Endothelial cell of umbilical vein (primary cell): Measurements from ENCODE around the gene MTLN. TPM values are rescaled to one million over a fixed set of nuclear protein-coding genes. Genes with fewer than 3 reads are reported as not detected.
"Not testable (repeated sequence)": the region's sequence is repeated elsewhere in the genome, so short reads cannot be mapped to it uniquely, and the experiment has no call there.

Experiments
- BruUV-seq: library from RNA; stranded (reverse); fragments of 400-500 nt; replicated peaks from 2 replicates; lab custom pipeline; 2021; lab: Mats Ljungman, UMichigan
- CTCF ChIA-PET: fragments of 300-600, 350-600 bp; sonication (Branson Sonifier 250); formaldehyde crosslinking; loops from one replicate; lab custom pipeline; 2021; ENCODE audit warnings: antibody characterized with exemption, inconsistent platforms; lab: Charles Lee
- POLR2A ChIA-PET: fragments of 300-600, 350-600 bp; sonication (Branson Sonifier 250); formaldehyde crosslinking; loops from one replicate; lab custom pipeline; 2021; ENCODE audit warnings: antibody characterized with exemption, inconsistent platforms; lab: Charles Lee
- DNase-seq: peaks from one replicate; pipeline ENCODE4 v3.0.0-alpha.2; 2011; ENCODE audit warnings: low read depth, low spot score
- FAIRE-seq: peaks from 2 replicates; lab custom pipeline; 2011; peaks lifted over from hg19 to GRCh38; lab: Jason Lieb, UNC
- H2AFZ ChIP-seq: 2 replicates; pipeline ENCODE4 v1.6.0; 2012; ENCODE audit warnings: low read depth, low read length, control low read depth, inconsistent platforms
- H3K27ac ChIP-seq: 2 replicates; pipeline ENCODE4 v1.5.1; 2011; ENCODE audit warnings: low read depth, mild to moderate bottlenecking, control low read depth, low read length, moderate library complexity; ENCODE audit not compliant: insufficient read depth
- H3K27me3 ChIP-seq, 2 experiments: 2 replicates each; pipeline versions ENCODE4 v1.6.0 to v1.6.1; 2011; ENCODE audit warnings: low read length in 2 of 2, mixed read lengths in 1 of 2; ENCODE audit not compliant: control insufficient read depth in 2 of 2, insufficient read depth in 2 of 2
- H3K36me3 ChIP-seq, 2 experiments: 2 replicates in 1 of 2; 3 replicates in 1 of 2; pipeline ENCODE4 v1.5.1; 2011; ENCODE audit warnings: low read length in 2 of 2, mild to moderate bottlenecking in 1 of 2, moderate library complexity in 1 of 2; ENCODE audit not compliant: control insufficient read depth in 2 of 2, insufficient read depth in 2 of 2; ENCODE audit errors: extremely low read depth in 1 of 2
- H3K4me1 ChIP-seq: 3 replicates; pipeline ENCODE4 v1.5.1; 2011; ENCODE audit warnings: mild to moderate bottlenecking, low read length; ENCODE audit not compliant: control insufficient read depth, insufficient read depth; ENCODE audit errors: extremely low read depth
- H3K4me2 ChIP-seq: 2 replicates; pipeline ENCODE4 v1.6.1; 2011; ENCODE audit warnings: low read length, control low read depth, mixed read lengths; ENCODE audit not compliant: insufficient read depth
- H3K4me3 ChIP-seq, 3 experiments: fragments of 200-600 bp in 1 of 3; sonication (generic), shearing (Covaris generic) in 1 of 3; replicated peaks in 1 of 3; 2 replicates each; pipeline ENCODE4 v1.5.1; 2011 to 2016; ENCODE audit warnings: control low read depth in 3 of 3, low read length in 3 of 3, mild to moderate bottlenecking in 2 of 3, inconsistent platforms in 1 of 3, low read depth in 1 of 3, moderate library complexity in 1 of 3; ENCODE audit not compliant: insufficient read depth in 1 of 3
- H3K79me2 ChIP-seq: 2 replicates; pipeline ENCODE4 v1.6.0; 2012; ENCODE audit warnings: low read length, inconsistent platforms; ENCODE audit not compliant: control insufficient read depth, insufficient read depth
- H3K9ac ChIP-seq: replicated peaks from 2 replicates; pipeline ENCODE3; 2011; ENCODE audit warnings: low read length, control low read depth; ENCODE audit not compliant: insufficient read depth; ENCODE audit errors: extremely low read depth
- H3K9me1 ChIP-seq: replicated peaks from 3 replicates; pipeline ENCODE4 v1.6.0; 2011; ENCODE audit warnings: mild to moderate bottlenecking, low read length; ENCODE audit not compliant: control insufficient read depth, insufficient read depth; ENCODE audit errors: extremely low read depth
- H3K9me3 ChIP-seq: replicated peaks from 2 replicates; pipeline ENCODE4 v1.5.1; 2012; ENCODE audit warnings: low read length, inconsistent platforms; ENCODE audit not compliant: control insufficient read depth, insufficient read depth
- H4K20me1 ChIP-seq: replicated peaks from 2 replicates; pipeline ENCODE3; 2011; ENCODE audit warnings: mild to moderate bottlenecking, low read length; ENCODE audit not compliant: control insufficient read depth, insufficient read depth; ENCODE audit errors: extremely low read depth
- CTCF ChIP-seq, 2 donors: IDR thresholded peaks; 1 replicate in 1 of 2; 2 replicates in 1 of 2; pipeline ENCODE4 v1.5.1; 2011; ENCODE audit warnings: low read length in 2 of 2, mild to moderate bottlenecking in 2 of 2, moderate library complexity in 2 of 2, control low read depth in 1 of 2, inconsistent platforms in 1 of 2, low read depth in 1 of 2; ENCODE audit not compliant: insufficient read depth in 1 of 2; ENCODE audit errors: extremely low read depth in 1 of 2
- EZH2 ChIP-seq: IDR thresholded peaks from 2 replicates; pipeline ENCODE4 v1.6.1; 2012; ENCODE audit warnings: borderline replicate concordance, low read depth, mild to moderate bottlenecking, moderate library complexity, low read length, inconsistent platforms; ENCODE audit not compliant: severe bottlenecking
- FOS ChIP-seq: IDR thresholded peaks from 2 replicates; pipeline ENCODE4 v1.6.1; 2011; ENCODE audit warnings: mild to moderate bottlenecking, low read length, moderate library complexity, borderline replicate concordance; ENCODE audit not compliant: insufficient read depth
- GATA2 ChIP-seq: IDR thresholded peaks from 2 replicates; pipeline ENCODE4 v1.7.0; 2011; ENCODE audit warnings: low read depth, mild to moderate bottlenecking, moderate library complexity, mixed read lengths, low read length; ENCODE audit not compliant: insufficient read length, insufficient read depth
- JUN ChIP-seq: IDR thresholded peaks from 2 replicates; pipeline ENCODE4 v1.6.1; 2011; ENCODE audit warnings: borderline replicate concordance, low read depth; ENCODE audit not compliant: insufficient read length, insufficient read depth
- MAX ChIP-seq: IDR thresholded peaks from 2 replicates; pipeline ENCODE4 v1.6.1; 2011; ENCODE audit not compliant: insufficient read depth, insufficient read length
- MYC ChIP-seq: IDR thresholded peaks from one replicate; pipeline ENCODE4 v1.6.1; 2011; ENCODE audit warnings: mild to moderate bottlenecking, low read depth, low read length
- POLR2A ChIP-seq: IDR thresholded peaks from 2 replicates; pipeline ENCODE4 v1.6.1; 2012; ENCODE audit warnings: low read depth, mild to moderate bottlenecking, control low read depth, low read length
- POLR2AphosphoS5 ChIP-seq: IDR thresholded peaks from 2 replicates; pipeline ENCODE4 v1.6.1; 2012; ENCODE audit warnings: low read depth, mild to moderate bottlenecking, control low read depth, low read length, moderate library complexity; ENCODE audit not compliant: insufficient read depth
- dilution Hi-C: fragments of 300-500 bp; cut with MboI; formaldehyde crosslinking; loops from one replicate; pipeline ENCODE4 v1.15.0; 2019; ENCODE audit warnings: low sequenced_read_pairs; ENCODE audit not compliant: extremely low pct_ligation_motif_present
- intact Hi-C: fragments of 100-400 bp; cut with micrococcal nuclease; formaldehyde crosslinking; loops from one replicate; pipeline ENCODE4 v1.10.0; 2022
- polyA plus RNA-seq, 4 experiments: library from polyadenylated mRNA; depleted of rRNA in 3 of 4; stranded (reverse) in 3 of 4; unstranded in 1 of 4; fragments of >200 nt; gene quantifications; 2 replicates each; pipeline versions ENCODE4 v1.2.1 to v1.2.3, GENCODE V29; 2011 to 2012; ENCODE audit warnings: missing spikeins in 1 of 4
- total RNA-seq: library from RNA; stranded (reverse); gene quantifications from 2 replicates; pipeline ENCODE4 v1.2.3, GENCODE V29; 2021

Gene MTLN
- total and polyA plus RNA-seq, 2 donors (not counting 3 experiments of a cell fraction or from before 2014, with no cell fraction given), result 34.4 to 46.0 TPM

- H2AFZ ChIP-seq, H3K4me2 ChIP-seq, H3K9me3 ChIP-seq, H4K20me1 ChIP-seq, dilution Hi-C loops, DNase-seq, H3K4me3 ChIP-seq, BruUV-seq, H3K27ac ChIP-seq, POLR2A ChIA-PET, CTCF ChIA-PET, H3K9ac ChIP-seq, intact Hi-C loops, H3K36me3 ChIP-seq, H3K9me1 ChIP-seq, FAIRE-seq, H3K4me1 ChIP-seq: not testable (repeated sequence)
- Histone ChIP-seq H3K27me3 (peaks cover 25 to 35% of the 10 kb centered on the region in 2 experiments), H3K79me2 (peaks cover 11% of the 10 kb centered on the region)
Measured at GRCh38 chr2:110213522-110213921, 1.2 kb upstream of the MTLN start.

- H3K27me3 ChIP-seq, result no peaks in the 10 kb centered on the region
- no peaks in the 10 kb centered on the region for H3K9me1 ChIP-seq
- no peaks in the 10 kb centered on the region for H3K79me2 ChIP-seq
- peak overlapping the region; percentile 98 for H2AFZ ChIP-seq
- no TSS peak for BruUV-seq
- H3K4me3 ChIP-seq, result no peak overlapping the region
- peaks cover 12% of the 10 kb centered on the region for H3K4me1 ChIP-seq
- peaks cover 2 to 7% of the 10 kb centered on the region in 2 experiments for H3K36me3 ChIP-seq
- intact Hi-C loops, result no loop called here
- H3K4me2 ChIP-seq, result peak overlapping the region; percentile 98
- dilution Hi-C loops, result no loop called here
- H3K9ac ChIP-seq, result no peak overlapping the region
- no peak for TF ChIP-seq MYC
- TF ChIP-seq EZH2, result no peak
- TF ChIP-seq MAX, result no peak
- TF ChIP-seq POLR2A, result no peak
- TF ChIP-seq JUN, result no peak
- no peak for TF ChIP-seq POLR2AphosphoS5
- TF ChIP-seq CTCF (IDR thresholded peaks at IDR 0.05; ENCODE audit: extremely low read depth in 1 of 2, insufficient read depth in 1 of 2, low read depth in 1 of 2, low read length in 2 of 2), result no peak
- TF ChIP-seq GATA2, result no peak
- TF ChIP-seq FOS, result no peak
- ChIA-PET POLR2A (no interaction called here), CTCF (interaction anchor here (1.4 kb wide), 1 partner anchor 9 kb away, joined by 3 read pairs; no protein-coding TSS in a partner anchor)
- FAIRE-seq, result no peak
- H3K27ac ChIP-seq, result no peak overlapping the region
- no peaks in the 10 kb centered on the region for H4K20me1 ChIP-seq
- no peak for DNase-seq
- H3K9me3 ChIP-seq, result no peaks in the 10 kb centered on the region
Measured at GRCh38 chr2:110205660-110206455, 6.5 kb downstream of the MTLN start.
